Measurements from ENCODE around the gene ZNF618. TPM values are rescaled to one million over a fixed set of nuclear protein-coding genes. Genes with fewer than 3 reads are reported as not detected.

Gene ZNF618
- total RNA-seq, 1 experiment from 2014 or later: 1.8 TPM

DNA sequence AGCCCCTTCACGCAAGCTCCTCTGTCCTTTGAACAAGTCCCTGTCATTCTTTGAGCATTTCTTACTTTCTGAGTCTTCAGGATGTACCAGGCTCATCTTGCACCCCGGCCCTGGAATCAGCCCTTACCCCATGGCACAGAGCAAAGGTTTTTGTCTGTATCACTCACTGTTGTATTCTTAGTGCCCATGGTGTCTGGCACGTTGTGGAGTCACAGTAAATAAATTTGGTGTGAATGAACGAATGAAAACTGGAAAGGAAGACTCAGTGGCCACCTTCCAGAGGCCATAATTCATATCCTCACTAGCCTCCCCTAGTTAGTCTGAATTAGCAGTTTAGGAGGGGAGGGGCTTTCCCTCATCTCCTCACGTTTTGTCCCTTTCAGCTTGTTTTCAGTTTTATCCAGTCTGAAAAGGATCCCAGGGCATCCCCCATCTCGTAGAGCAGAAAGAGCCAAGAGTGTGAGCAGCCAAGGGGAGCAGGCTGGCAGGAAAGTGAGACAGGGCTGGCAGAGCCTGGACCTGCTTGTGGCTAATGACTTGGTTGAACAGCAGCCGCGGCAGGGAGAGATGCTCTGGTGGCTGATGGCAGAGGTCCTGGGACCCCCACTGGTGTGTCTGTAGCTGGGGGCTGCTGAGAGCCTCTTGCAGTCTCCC is 42.7 kb downstream of the ZNF618 start:
- Histone ChIP-seq H3K9me3 (ENCODE audit: control insufficient read depth, insufficient read depth, low read depth, low read length) (no peaks in the 10 kb centered on the region), H3K36me3 (ENCODE audit: control insufficient read depth, insufficient read depth, low read length) (no peaks in the 10 kb centered on the region), H3K27ac (ENCODE audit: low read length) (no peak overlapping the region), H3K27me3 (ENCODE audit: control insufficient read depth, insufficient read depth, low read length) (no peaks in the 10 kb centered on the region), H3K4me1 (ENCODE audit: control insufficient read depth, insufficient read depth, low read length) (no peaks in the 10 kb centered on the region), H3K4me3 (ENCODE audit: low read depth in 2 of 2, low read length in 2 of 2) (no peak overlapping the region)
- intact Hi-C loops (cut with micrococcal nuclease; ENCODE audit: unreplicated experiment): no loop called here
- ChIA-PET CTCF (no interaction called here), POLR2A (no interaction called here)
- no peak for DNase-seq (ENCODE audit: low read depth, low spot score)
- BruUV-seq (replicated peaks): no TSS peak
- in situ Hi-C loops (cut with HindIII; ENCODE audit: low pct_unique_long_range_greater_than_20kb, low sequenced_read_pairs): no loop called here
- ATAC-seq: no peak
- TF ChIP-seq, protein P1, sequence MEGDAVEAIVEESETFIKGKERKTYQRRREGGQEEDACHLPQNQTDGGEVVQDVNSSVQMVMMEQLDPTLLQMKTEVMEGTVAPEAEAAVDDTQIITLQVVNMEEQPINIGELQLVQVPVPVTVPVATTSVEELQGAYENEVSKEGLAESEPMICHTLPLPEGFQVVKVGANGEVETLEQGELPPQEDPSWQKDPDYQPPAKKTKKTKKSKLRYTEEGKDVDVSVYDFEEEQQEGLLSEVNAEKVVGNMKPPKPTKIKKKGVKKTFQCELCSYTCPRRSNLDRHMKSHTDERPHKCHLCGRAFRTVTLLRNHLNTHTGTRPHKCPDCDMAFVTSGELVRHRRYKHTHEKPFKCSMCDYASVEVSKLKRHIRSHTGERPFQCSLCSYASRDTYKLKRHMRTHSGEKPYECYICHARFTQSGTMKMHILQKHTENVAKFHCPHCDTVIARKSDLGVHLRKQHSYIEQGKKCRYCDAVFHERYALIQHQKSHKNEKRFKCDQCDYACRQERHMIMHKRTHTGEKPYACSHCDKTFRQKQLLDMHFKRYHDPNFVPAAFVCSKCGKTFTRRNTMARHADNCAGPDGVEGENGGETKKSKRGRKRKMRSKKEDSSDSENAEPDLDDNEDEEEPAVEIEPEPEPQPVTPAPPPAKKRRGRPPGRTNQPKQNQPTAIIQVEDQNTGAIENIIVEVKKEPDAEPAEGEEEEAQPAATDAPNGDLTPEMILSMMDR (IDR thresholded peaks at IDR 0.05): no peak
- TF ChIP-seq POLR2AphosphoS5 (IDR thresholded peaks at IDR 0.05; ENCODE audit: low read depth, low read length) (no peak), SIN3A (IDR thresholded peaks at IDR 0.05; ENCODE audit: borderline replicate concordance, insufficient read depth, low read depth, low read length) (no peak), TCF7L2 (IDR thresholded peaks at IDR 0.05; ENCODE audit: low read depth, low read length) (no peak)
- TF ChIP-seq, protein P2, sequence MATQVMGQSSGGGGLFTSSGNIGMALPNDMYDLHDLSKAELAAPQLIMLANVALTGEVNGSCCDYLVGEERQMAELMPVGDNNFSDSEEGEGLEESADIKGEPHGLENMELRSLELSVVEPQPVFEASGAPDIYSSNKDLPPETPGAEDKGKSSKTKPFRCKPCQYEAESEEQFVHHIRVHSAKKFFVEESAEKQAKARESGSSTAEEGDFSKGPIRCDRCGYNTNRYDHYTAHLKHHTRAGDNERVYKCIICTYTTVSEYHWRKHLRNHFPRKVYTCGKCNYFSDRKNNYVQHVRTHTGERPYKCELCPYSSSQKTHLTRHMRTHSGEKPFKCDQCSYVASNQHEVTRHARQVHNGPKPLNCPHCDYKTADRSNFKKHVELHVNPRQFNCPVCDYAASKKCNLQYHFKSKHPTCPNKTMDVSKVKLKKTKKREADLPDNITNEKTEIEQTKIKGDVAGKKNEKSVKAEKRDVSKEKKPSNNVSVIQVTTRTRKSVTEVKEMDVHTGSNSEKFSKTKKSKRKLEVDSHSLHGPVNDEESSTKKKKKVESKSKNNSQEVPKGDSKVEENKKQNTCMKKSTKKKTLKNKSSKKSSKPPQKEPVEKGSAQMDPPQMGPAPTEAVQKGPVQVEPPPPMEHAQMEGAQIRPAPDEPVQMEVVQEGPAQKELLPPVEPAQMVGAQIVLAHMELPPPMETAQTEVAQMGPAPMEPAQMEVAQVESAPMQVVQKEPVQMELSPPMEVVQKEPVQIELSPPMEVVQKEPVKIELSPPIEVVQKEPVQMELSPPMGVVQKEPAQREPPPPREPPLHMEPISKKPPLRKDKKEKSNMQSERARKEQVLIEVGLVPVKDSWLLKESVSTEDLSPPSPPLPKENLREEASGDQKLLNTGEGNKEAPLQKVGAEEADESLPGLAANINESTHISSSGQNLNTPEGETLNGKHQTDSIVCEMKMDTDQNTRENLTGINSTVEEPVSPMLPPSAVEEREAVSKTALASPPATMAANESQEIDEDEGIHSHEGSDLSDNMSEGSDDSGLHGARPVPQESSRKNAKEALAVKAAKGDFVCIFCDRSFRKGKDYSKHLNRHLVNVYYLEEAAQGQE (IDR thresholded peaks at IDR 0.05; ENCODE audit: insufficient read depth in 1 of 2, low read depth in 2 of 2, low read length in 1 of 2): no peak

DNA sequence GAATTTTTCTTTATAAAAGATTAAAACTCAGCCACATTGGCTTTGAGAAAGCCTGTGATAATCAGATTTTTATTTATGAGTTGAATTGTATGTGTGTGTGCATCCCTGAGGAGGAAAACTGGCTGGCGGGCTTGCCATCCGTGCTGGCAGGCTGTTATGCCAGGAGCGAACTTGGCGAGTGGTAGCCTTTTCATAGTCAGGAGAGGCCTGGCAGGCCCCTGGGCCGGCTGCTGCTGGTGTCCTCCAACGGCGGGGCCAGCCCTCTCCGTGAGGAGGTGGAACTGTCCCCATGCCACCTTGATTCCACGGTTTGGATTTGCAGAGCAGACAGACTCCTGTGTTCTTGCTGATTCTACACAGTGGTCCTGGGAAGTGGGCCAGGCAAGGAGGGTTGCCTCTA is 43.3 kb downstream of the ZNF618 start:
- in situ Hi-C loops (cut with HindIII; ENCODE audit: low pct_unique_long_range_greater_than_20kb, low sequenced_read_pairs): no loop called here
- Histone ChIP-seq H3K27ac (ENCODE audit: low read length) (no peak overlapping the region), H3K36me3 (ENCODE audit: control insufficient read depth, insufficient read depth, low read length) (no peaks in the 10 kb centered on the region), H3K4me1 (ENCODE audit: control insufficient read depth, insufficient read depth, low read length) (no peaks in the 10 kb centered on the region), H3K4me3 (ENCODE audit: low read depth in 2 of 2, low read length in 2 of 2) (no peak overlapping the region), H3K27me3 (ENCODE audit: control insufficient read depth, insufficient read depth, low read length) (no peaks in the 10 kb centered on the region), H3K9me3 (ENCODE audit: control insufficient read depth, insufficient read depth, low read depth, low read length) (no peaks in the 10 kb centered on the region)
- ChIA-PET CTCF (no interaction called here), POLR2A (no interaction called here)
- TF ChIP-seq, protein P1 (IDR thresholded peaks at IDR 0.05): no peak
- TF ChIP-seq, protein P2 (IDR thresholded peaks at IDR 0.05; ENCODE audit: insufficient read depth in 1 of 2, low read depth in 2 of 2, low read length in 1 of 2): no peak
- no peak for TF ChIP-seq SIN3A (IDR thresholded peaks at IDR 0.05; ENCODE audit: borderline replicate concordance, insufficient read depth, low read depth, low read length)
- no peak for TF ChIP-seq TCF7L2 (IDR thresholded peaks at IDR 0.05; ENCODE audit: low read depth, low read length)
- no peak for TF ChIP-seq POLR2AphosphoS5 (IDR thresholded peaks at IDR 0.05; ENCODE audit: low read depth, low read length)
- DNase-seq (ENCODE audit: low read depth, low spot score) (no peak), ATAC-seq (no peak)
- intact Hi-C loops (cut with micrococcal nuclease; ENCODE audit: unreplicated experiment): no loop called here
- BruUV-seq (replicated peaks): no TSS peak

All from Panc1 (cell line).